H1 (cell line): ENCODE results near the gene NAGS. TPM values are rescaled to one million over a fixed set of nuclear protein-coding genes. Genes with fewer than 3 reads are reported as not detected.

Experiments used
- CTCF ChIA-PET: fragments of 300-600 bp; sonication (Branson Sonifier 250); formaldehyde crosslinking; loops from one replicate; lab custom pipeline; 2021; ENCODE audit not compliant: partially characterized antibody; lab: Charles Lee
- POLR2A ChIA-PET: fragments of 300-600 bp; sonication (Branson Sonifier 250); formaldehyde crosslinking; loops from one replicate; lab custom pipeline; 2021; ENCODE audit warnings: inconsistent platforms; ENCODE audit not compliant: partially characterized antibody; lab: Charles Lee
- DNase-seq, 2 experiments: peaks; one replicate each; pipeline versions ENCODE4 v3.0.0 to v3.0.0-alpha.2; 2010 to 2022; ENCODE audit warnings: low spot score in 2 of 2, low read depth in 1 of 2, mixed read lengths in 1 of 2
- FAIRE-seq: peaks from 2 replicates; lab custom pipeline; 2011; peaks lifted over from hg19 to GRCh38; lab: Jason Lieb, UNC
- H2AFZ ChIP-seq: 2 replicates; pipeline ENCODE4 v1.8.1; 2012; ENCODE audit warnings: low read length, inconsistent platforms
- H2AK5ac ChIP-seq: 2 replicates; pipeline ENCODE4 v1.6.1; 2013; ENCODE audit warnings: low read depth, low read length
- H2BK120ac ChIP-seq: replicated peaks from 2 replicates; pipeline ENCODE3; 2013; ENCODE audit warnings: low read depth, low read length, inconsistent platforms
- H2BK12ac ChIP-seq: 2 replicates; pipeline ENCODE4 v1.6.1; 2013; ENCODE audit warnings: low read depth, low read length
- H2BK15ac ChIP-seq: 2 replicates; pipeline ENCODE4 v1.6.1; 2013; ENCODE audit warnings: low read length
- H2BK20ac ChIP-seq: 2 replicates; pipeline ENCODE4 v1.6.1; 2013; ENCODE audit warnings: low read length
- H2BK5ac ChIP-seq: 2 replicates; pipeline ENCODE4 v1.6.1; 2013; ENCODE audit warnings: low read depth, low read length
- H3K14ac ChIP-seq: 2 replicates; pipeline ENCODE4 v1.6.1; 2013; ENCODE audit warnings: inconsistent platforms; ENCODE audit not compliant: insufficient read length
- H3K18ac ChIP-seq: 2 replicates; pipeline ENCODE4 v1.6.1; 2013; ENCODE audit warnings: low read length; ENCODE audit errors: extremely low read depth
- H3K23ac ChIP-seq: 2 replicates; pipeline ENCODE4 v1.6.1; 2013; ENCODE audit warnings: inconsistent platforms; ENCODE audit not compliant: insufficient read length
- H3K23me2 ChIP-seq: 2 replicates; pipeline ENCODE4 v1.6.1; 2013; ENCODE audit warnings: low read depth, low read length
- H3K27ac ChIP-seq: 2 replicates; pipeline ENCODE4 v1.6.1; 2011; ENCODE audit warnings: low read depth, low read length, inconsistent platforms
- H3K27me3 ChIP-seq, 4 experiments: replicated peaks in 1 of 4; 1 replicate in 1 of 4; 2 replicates in 3 of 4; pipeline versions ENCODE4 v1.6.1 to v1.8.1; 2011 to 2013; ENCODE audit warnings: low read length in 3 of 4, mild to moderate bottlenecking in 3 of 4, inconsistent platforms in 2 of 4, mixed read lengths in 2 of 4, moderate library complexity in 1 of 4; ENCODE audit not compliant: control insufficient read depth in 3 of 4, insufficient read depth in 3 of 4; ENCODE audit errors: extremely low read depth in 1 of 4
- H3K36me3 ChIP-seq, 4 experiments: 2 replicates each; pipeline versions ENCODE4 v1.6.1 to v1.8.1; 2011 to 2013; ENCODE audit warnings: mild to moderate bottlenecking in 4 of 4, low read length in 3 of 4, moderate library complexity in 2 of 4, control low read depth in 1 of 4, inconsistent platforms in 1 of 4; ENCODE audit not compliant: insufficient read depth in 4 of 4, control insufficient read depth in 2 of 4
- H3K4ac ChIP-seq: replicated peaks from 2 replicates; pipeline ENCODE3; 2013; ENCODE audit warnings: low read length, low read depth, mixed read lengths, inconsistent platforms; ENCODE audit not compliant: insufficient read length
- H3K4me1 ChIP-seq, 4 experiments: replicated peaks in 1 of 4; 1 replicate in 1 of 4; 2 replicates in 3 of 4; pipeline versions ENCODE4 v1.6.1 to v1.8.1; 2011 to 2013; ENCODE audit warnings: low read length in 3 of 4, inconsistent platforms in 2 of 4, mixed read lengths in 1 of 4; ENCODE audit not compliant: insufficient read depth in 4 of 4, control insufficient read depth in 3 of 4
- H3K4me2 ChIP-seq, 2 experiments: 2 replicates each; pipeline versions ENCODE4 v1.6.1 to v1.8.1; 2011 to 2013; ENCODE audit warnings: low read depth in 2 of 2, low read length in 2 of 2, control low read depth in 1 of 2, inconsistent platforms in 1 of 2, mild to moderate bottlenecking in 1 of 2; ENCODE audit not compliant: insufficient read depth in 1 of 2
- H3K4me3 ChIP-seq, 4 experiments: fragments of 200-600, 300-600 bp in 1 of 4; sonication (generic), shearing (Covaris generic), sonication (Bioruptor Twin) in 1 of 4; 2 replicates each; pipeline versions ENCODE4 v1.5.1 to v1.8.1; 2011 to 2016; ENCODE audit warnings: low read length in 4 of 4, low read depth in 3 of 4, control low read depth in 2 of 4, inconsistent platforms in 2 of 4, mild to moderate bottlenecking in 2 of 4, mixed read lengths in 1 of 4, moderate library complexity in 1 of 4; ENCODE audit not compliant: insufficient read depth in 2 of 4; ENCODE audit errors: extremely low read depth in 1 of 4
- H3K56ac ChIP-seq: replicated peaks from 2 replicates; pipeline ENCODE3; 2013; ENCODE audit warnings: low read depth, mild to moderate bottlenecking, mixed read lengths, low read length, inconsistent platforms; ENCODE audit not compliant: insufficient read length
- H3K79me1 ChIP-seq: 2 replicates; pipeline ENCODE4 v1.6.1; 2013; ENCODE audit warnings: low read depth, low read length, control low read depth
- H3K79me2 ChIP-seq, 2 experiments: 2 replicates each; pipeline versions ENCODE4 v1.6.1 to v1.8.1; 2012 to 2013; ENCODE audit warnings: low read length in 2 of 2, mild to moderate bottlenecking in 2 of 2, inconsistent platforms in 1 of 2; ENCODE audit not compliant: insufficient read depth in 2 of 2, control insufficient read depth in 1 of 2
- H3K9ac ChIP-seq, 4 experiments: replicated peaks in 1 of 4; 1 replicate in 1 of 4; 2 replicates in 3 of 4; pipeline versions ENCODE4 v1.6.1 to v1.8.1; 2011 to 2013; ENCODE audit warnings: low read depth in 3 of 4, low read length in 3 of 4, control low read depth in 2 of 4, mild to moderate bottlenecking in 2 of 4, moderate library complexity in 2 of 4, inconsistent platforms in 1 of 4; ENCODE audit errors: extremely low read depth in 1 of 4
- H3K9me3 ChIP-seq, 2 experiments: 2 replicates each; pipeline versions ENCODE4 v1.6.1 to v1.8.1; 2012 to 2013; ENCODE audit warnings: mild to moderate bottlenecking in 2 of 2, moderate library complexity in 2 of 2, control low read depth in 1 of 2, inconsistent platforms in 1 of 2, low read depth in 1 of 2, low read length in 1 of 2, mixed read lengths in 1 of 2; ENCODE audit not compliant: insufficient read depth in 2 of 2
- H4K20me1 ChIP-seq, 2 experiments: replicated peaks in 1 of 2; 2 replicates each; pipeline versions ENCODE3 to v1.8.1; 2011 to 2013; ENCODE audit warnings: inconsistent platforms in 2 of 2, low read length in 2 of 2, mild to moderate bottlenecking in 1 of 2; ENCODE audit not compliant: insufficient read depth in 2 of 2, control insufficient read depth in 1 of 2
- H4K5ac ChIP-seq: 2 replicates; pipeline ENCODE4 v1.6.1; 2013; ENCODE audit warnings: low read length, low read depth, mixed read lengths, inconsistent platforms; ENCODE audit not compliant: insufficient read length
- H4K8ac ChIP-seq: 2 replicates; pipeline ENCODE4 v1.8.0; 2013; ENCODE audit warnings: mild to moderate bottlenecking, moderate library complexity, low read length, inconsistent platforms; ENCODE audit not compliant: insufficient read depth; ENCODE audit errors: extremely low read depth
- H4K91ac ChIP-seq: replicated peaks from 2 replicates; pipeline ENCODE3; 2013; ENCODE audit warnings: low read length, mixed read lengths, inconsistent platforms; ENCODE audit not compliant: insufficient read length
- CEBPB ChIP-seq: IDR thresholded peaks from 2 replicates; pipeline ENCODE4 v1.6.1; 2012; ENCODE audit warnings: low read depth, low read length
- EGR1 ChIP-seq: IDR thresholded peaks from 2 replicates; pipeline ENCODE4 v1.6.1; 2011; ENCODE audit warnings: low read depth, low read length, borderline replicate concordance
- RFX5 ChIP-seq: IDR thresholded peaks from 2 replicates; pipeline ENCODE4 v1.6.1; 2011; ENCODE audit warnings: low read depth, low read length, improper control_type of control experiment, borderline replicate concordance
- RXRA ChIP-seq: IDR thresholded peaks from 2 replicates; pipeline ENCODE4 v1.6.1; 2011; ENCODE audit warnings: low read depth, mild to moderate bottlenecking, low read length, moderate library complexity; ENCODE audit not compliant: insufficient read depth
- SIN3A ChIP-seq, 2 experiments: IDR thresholded peaks in 1 of 2; conservative IDR thresholded peaks in 1 of 2; 2 replicates each; pipeline ENCODE4 v1.6.1; 2011 to 2012; ENCODE audit warnings: low read length in 2 of 2, improper control_type of control experiment in 1 of 2, low read depth in 1 of 2, mild to moderate bottlenecking in 1 of 2
- SIRT6 ChIP-seq: IDR thresholded peaks from one replicate; pipeline ENCODE4 v1.7.1; 2012; ENCODE audit warnings: low read length, inconsistent platforms
- TEAD4 ChIP-seq: IDR thresholded peaks from 2 replicates; pipeline ENCODE4 v1.6.1; 2012; ENCODE audit warnings: low read depth, low read length, inconsistent platforms, mixed read lengths
- WGBS, 2 experiments: shearing (Covaris generic) in 1 of 2; methylation state at CpG; one replicate each; pipeline versions ENCODE4 v1.1.6 to v1.1.7; 2013 to 2015; ENCODE audit warnings: low lambda C conversion rate in 2 of 2, mixed read lengths in 2 of 2, inconsistent platforms in 1 of 2, low coverage in 1 of 2, missing lambda C conversion rate in 1 of 2; ENCODE audit not compliant: insufficient replicate concordance in 2 of 2, insufficient coverage in 1 of 2, insufficient read length in 1 of 2; ENCODE audit errors: extremely low coverage in 1 of 2, missing lambda C conversion rate in 1 of 2; 5-methylcytosine and 5-hydroxymethylcytosine counted together
- polyA plus RNA-seq, 7 experiments: library from polyadenylated mRNA; depleted of rRNA in 3 of 7; stranded (reverse) in 5 of 7; unstranded in 2 of 7; fragments of >200 nt in 5 of 7; fragments of 200-250 nt in 2 of 7; gene quantifications; 1 replicate in 5 of 7; 2 replicates in 1 of 7; 4 replicates in 1 of 7; pipeline versions ENCODE4 v1.2.1 to v1.2.3, GENCODE V29; 2011 to 2013; ENCODE audit warnings: missing spikeins in 2 of 7, mixed read lengths in 2 of 7
- total RNA-seq: library from RNA; stranded (reverse); fragmentation: NEBNext Ultra II Directional; extraction: Animal tissue kit (Norgen Biotek cat#: 25700); gene quantifications from 2 replicates; pipeline ENCODE4 v1.2.1, GENCODE V29; 2021
- TF ChIP-seq, protein P1 (sequence below): IDR thresholded peaks from 2 replicates; pipeline ENCODE4 v1.6.1; 2011; ENCODE audit warnings: low read depth, mild to moderate bottlenecking, low read length; ENCODE audit not compliant: insufficient read depth

The NAGS gene
- total and polyA plus RNA-seq, 2 of the 8 experiments (the other 6 are each of a cell fraction or from before 2014, with no cell fraction given), result 4.0 to 5.1 TPM

GRCh38 chr17:44005527-44006271 lies 1.3 kb downstream of the NAGS start:
- FAIRE-seq (no peak), DNase-seq (peak in 1 of 2 experiments; percentile 83)
- Histone ChIP-seq H3K23ac (no peak overlapping the region), H2BK5ac (peak overlapping the region; percentile 88; the same call in 1 of the 2 replicates), H3K4me2 (peak overlapping the region; percentile 94), H4K20me1 (peaks cover 4 to 8% of the 10 kb centered on the region in 2 experiments), H3K9me3 (no peaks in the 10 kb centered on the region), H3K18ac (peak overlapping the region; percentile 60), H3K9ac (peak overlapping the region in 3 of 4 experiments; percentile 21 to 56 (median 42); a peak in 4 of 7 replicates), H3K4me1 (peaks cover 0 to 19% (median 13%) of the 10 kb centered on the region in 4 experiments; a peak in 6 of 7 replicates), H4K8ac (peak overlapping the region; percentile 35; the same call in 1 of the 2 replicates), H3K23me2 (peaks cover 32% of the 10 kb centered on the region), H2BK120ac (no peak overlapping the region), H2BK12ac (peak overlapping the region; percentile 88; the same call in 1 of the 2 replicates), H3K4me3 (peak overlapping the region; percentile 59 to 86 (median 74)), H4K5ac (no peak overlapping the region), H2BK20ac (no peak overlapping the region), H3K36me3 (peaks cover 0 to 2% (median 0%) of the 10 kb centered on the region in 4 experiments; a peak in 2 of 8 replicates), H2BK15ac (peak overlapping the region; percentile 99; the same call in 1 of the 2 replicates), H2AK5ac (peak overlapping the region; percentile 65; the same call in 1 of the 2 replicates), H3K79me2 (no peaks in the 10 kb centered on the region), H2AFZ (0 out of 2 replicates have a peak overlapping the region, but pooled peaks have one; percentile 24), H3K56ac (peak overlapping the region; percentile 59), H3K79me1 (no peaks in the 10 kb centered on the region; the same call in 1 of the 2 replicates), H3K14ac (no peak overlapping the region), H3K4ac (peak overlapping the region; percentile 69), H3K27ac (no peak overlapping the region), H4K91ac (no peak overlapping the region), H3K27me3 (peaks cover 0 to 21% (median 17%) of the 10 kb centered on the region in 4 experiments; a peak in 6 of 7 replicates)
- 4% methylated on average over 55 of the region's 59 CpGs; no CpG with 5 or more reads in 1 of the 2 experiments for WGBS, 2 experiments
- ChIA-PET CTCF (interaction anchor here (0.6 to 7.2 kb wide), 10 partner anchors 10 to 133 kb away, joined by 3 to 67 read pairs (median 8); partner anchors contain the start of gene PPY), POLR2A (interaction anchor here (0.7 to 3.4 kb wide), 6 partner anchors 9 to 118 kb away, joined by 3 to 17 read pairs (median 3); partner anchors contain the start of genes HDAC5 and TMEM101)
- no peak for TF ChIP-seq EGR1
- TF ChIP-seq RFX5, result no peak
- TF ChIP-seq SIN3A (conservative IDR thresholded peaks at IDR 0.05 in 1 of 2, IDR thresholded peaks at IDR 0.05 in 1 of 2; ENCODE audit: low read depth in 1 of 2, low read length in 2 of 2), result peak in 1 of 2 experiments; percentile 58; a peak in 2 of 4 replicates
- TF ChIP-seq SIRT6, result no peak
- TF ChIP-seq RXRA, result no peak
- TF ChIP-seq, protein P1, sequence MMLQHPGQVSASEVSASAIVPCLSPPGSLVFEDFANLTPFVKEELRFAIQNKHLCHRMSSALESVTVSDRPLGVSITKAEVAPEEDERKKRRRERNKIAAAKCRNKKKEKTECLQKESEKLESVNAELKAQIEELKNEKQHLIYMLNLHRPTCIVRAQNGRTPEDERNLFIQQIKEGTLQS, result no peak
- TF ChIP-seq TEAD4, result no peak
- TF ChIP-seq CEBPB, result no peak
